ENCODE results near the gene THOC6. TPM values are rescaled to one million over a fixed set of nuclear protein-coding genes. Genes with fewer than 3 reads are reported as not detected.
A peak's percentile ranks its signal among the peaks of the same experiment; 100 is the strongest.

Gene THOC6
- total and polyA plus RNA-seq, 9 donors: 3.5 to 21.0 (median 15.2) TPM

- Histone ChIP-seq H3K4me1 (ENCODE audit: insufficient read depth) (peaks cover 17% of the 10 kb centered on the region), H3K27ac (no peak overlapping the region), H3K27me3 (no peaks in the 10 kb centered on the region), H3K4me3 (no peak overlapping the region), H3K9me3 (no peaks in the 10 kb centered on the region), H3K36me3 (no peaks in the 10 kb centered on the region)
- DNase-seq: no peak
- TF ChIP-seq CTCF (IDR thresholded peaks at IDR 0.05): no peak
- no peak for TF ChIP-seq EP300 (IDR thresholded peaks at IDR 0.05)
- TF ChIP-seq POLR2A (IDR thresholded peaks at IDR 0.05): no peak
- WGBS, 3 donors: 86 to 88% (median 87%) methylated on average over 6 of the region's 6 CpGs
- intact Hi-C loops (cut with DNase I): no loop called here
These were observed 38.7 kb downstream of the THOC6 start for GRCh38 chr16:3062553-3062952.

- DNase-seq: no peak
- Histone ChIP-seq H3K36me3 (no peaks in the 10 kb centered on the region), H3K27ac (no peak overlapping the region), H3K9me3 (no peaks in the 10 kb centered on the region), H3K4me1 (ENCODE audit: insufficient read depth) (peaks cover 15% of the 10 kb centered on the region), H3K4me3 (no peak overlapping the region), H3K27me3 (no peaks in the 10 kb centered on the region)
- WGBS, 3 donors: 94 to 96% (median 95%) methylated on average over 8 of the region's 8 CpGs
- intact Hi-C loops (cut with DNase I): no loop called here
- TF ChIP-seq POLR2A (IDR thresholded peaks at IDR 0.05) (no peak), CTCF (IDR thresholded peaks at IDR 0.05) (no peak), EP300 (IDR thresholded peaks at IDR 0.05) (no peak)
These were observed 40.0 kb downstream of the THOC6 start for GRCh38 chr16:3063625-3064386.

- Histone ChIP-seq H3K4me3 (peak within 1 kb of the TSS; percentile 18), H3K4me1 (ENCODE audit: insufficient read depth) (peaks cover 10% of the 10 kb centered on the region), H3K27me3 (no peaks in the 10 kb centered on the region), H3K9me3 (no peaks in the 10 kb centered on the region), H3K27ac (peak within 1 kb of the TSS in 1 of 2 donors; percentile 58), H3K36me3 (no peaks in the 10 kb centered on the region)
- peak in 4 of 5 donors; percentile 38 to 78 (median 62) for DNase-seq
- WGBS, 3 donors: 5 to 13% (median 13%) methylated on average over 13 of the region's 13 CpGs
- no peak for TF ChIP-seq CTCF (IDR thresholded peaks at IDR 0.05)
- TF ChIP-seq POLR2A (IDR thresholded peaks at IDR 0.05): no peak
- TF ChIP-seq EP300 (IDR thresholded peaks at IDR 0.05): no peak
- intact Hi-C loops (cut with DNase I): no loop called here
These were observed 41.4 kb downstream of the THOC6 start, which contains the start of gene IL32 for GRCh38 chr16:3065069-3065741. Gene IL32 (plus strand): TSS chr16:3065640. CDS start chr16:3065812, 172 bp downstream.

- H3K27ac ChIP-seq: no peak overlapping the region
- peaks cover 10% of the 10 kb centered on the region for H3K4me1 ChIP-seq (ENCODE audit: insufficient read depth)
- peak overlapping the region; percentile 18 for H3K4me3 ChIP-seq
- 26 to 32% (median 28%) methylated on average over 26 of the region's 26 CpGs for WGBS, 3 donors
- TF ChIP-seq CTCF (IDR thresholded peaks at IDR 0.05) (no peak), EP300 (IDR thresholded peaks at IDR 0.05) (no peak), POLR2A (IDR thresholded peaks at IDR 0.05) (no peak)
- no peaks in the 10 kb centered on the region for H3K36me3 ChIP-seq
- no peak for DNase-seq
- intact Hi-C loops (cut with DNase I): no loop called here
- no peaks in the 10 kb centered on the region for H3K9me3 ChIP-seq
- H3K27me3 ChIP-seq: no peaks in the 10 kb centered on the region
These were observed 42.1 kb downstream of the THOC6 start for GRCh38 chr16:3065742-3066439.

Measured in ovary (tissue), 9 donors.